MV-4-11 (cell line): ENCODE measurements around the gene SENP5.
A peak's percentile ranks its signal among the peaks of the same experiment; 100 is the strongest.

Source experiments
- DNase-seq: peaks from one replicate; lab custom pipeline; 2025; lab: John Stamatoyannopoulos, UW

SENP5 gene

GRCh38 chr3:196968233-196969133, 100.8 kb downstream of the SENP5 start, which contains the start of gene PIGZ:
Gene PIGZ, minus strand, starts transcription at chr3:196968833. Its CDS starts 16,802 bp downstream, at chr3:196952031.
- DNase-seq: no peak

GRCh38 chr3:196969134-196969659, 101.5 kb downstream of the SENP5 start:
- peak; percentile 38 for DNase-seq

DNA sequence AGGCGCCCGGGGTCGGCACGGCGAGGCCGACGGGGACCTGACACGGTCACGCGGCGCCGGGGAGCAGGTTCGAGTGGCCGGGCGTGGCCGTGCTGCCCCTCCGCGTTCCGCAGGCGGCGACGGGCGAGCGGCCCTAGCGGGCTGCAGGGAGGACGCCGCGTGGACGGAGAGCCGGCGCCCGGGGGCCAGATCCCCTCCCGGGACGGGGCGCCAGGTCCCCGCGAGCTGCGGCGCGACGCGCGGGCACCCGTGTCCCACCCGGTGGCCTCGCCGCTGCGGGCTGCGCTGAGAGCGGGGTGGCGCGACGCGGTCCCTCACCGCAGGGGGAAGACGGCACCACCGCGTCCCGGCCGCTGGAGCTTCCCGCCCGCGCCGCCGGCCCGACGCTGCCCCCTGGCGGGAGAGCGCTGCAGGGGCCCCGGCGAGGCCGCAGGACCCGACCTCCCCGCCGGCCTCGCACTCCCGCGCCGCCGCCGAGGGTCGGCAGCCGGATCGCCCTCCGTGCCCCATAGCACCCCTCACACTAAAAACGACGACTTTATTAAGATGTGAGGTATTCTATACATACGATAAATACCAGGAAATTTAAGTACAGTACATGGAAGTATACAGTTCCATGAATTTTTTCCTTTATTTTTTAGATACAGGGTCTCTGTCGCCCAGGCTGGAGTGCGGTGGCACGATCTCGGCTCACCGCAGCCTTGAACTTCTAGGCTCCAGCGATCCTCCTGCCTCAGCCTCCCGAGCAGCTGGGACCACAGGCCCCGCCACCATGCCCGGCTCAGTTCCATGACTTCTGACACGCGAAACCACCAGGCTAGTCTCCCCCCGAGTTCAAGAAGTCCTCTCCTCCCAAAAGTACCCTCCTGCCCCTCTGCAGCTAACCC, 102.2 kb downstream of the SENP5 start:
- peak; percentile 36 for DNase-seq

DNA sequence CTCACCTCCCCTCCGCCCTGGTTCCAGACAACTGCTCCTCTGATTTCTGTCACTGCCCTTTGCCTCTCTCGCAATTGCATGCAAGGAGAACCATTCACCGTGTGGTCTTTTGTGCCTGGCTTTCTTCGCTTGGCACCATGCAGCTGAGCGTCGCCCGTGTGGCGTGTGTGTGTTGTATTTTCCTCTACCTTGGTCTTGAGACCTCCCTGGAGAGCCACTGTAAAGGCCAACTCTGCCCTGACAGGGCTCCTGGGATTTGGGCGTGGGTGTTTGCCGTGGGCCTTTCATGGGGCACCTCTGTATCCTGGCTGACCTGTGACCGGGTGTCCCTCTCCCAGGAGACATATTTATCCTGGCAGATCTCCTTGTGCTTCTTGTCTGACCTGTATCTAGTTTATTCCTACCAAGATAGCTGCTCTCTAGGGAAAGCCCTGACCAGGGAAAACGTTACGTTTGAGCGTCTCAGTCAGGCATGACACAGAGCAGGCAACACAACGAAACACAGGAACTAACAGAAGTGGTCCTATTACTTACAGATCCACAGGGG, 102.9 kb downstream of the SENP5 start:
- DNase-seq: no peak

DNA sequence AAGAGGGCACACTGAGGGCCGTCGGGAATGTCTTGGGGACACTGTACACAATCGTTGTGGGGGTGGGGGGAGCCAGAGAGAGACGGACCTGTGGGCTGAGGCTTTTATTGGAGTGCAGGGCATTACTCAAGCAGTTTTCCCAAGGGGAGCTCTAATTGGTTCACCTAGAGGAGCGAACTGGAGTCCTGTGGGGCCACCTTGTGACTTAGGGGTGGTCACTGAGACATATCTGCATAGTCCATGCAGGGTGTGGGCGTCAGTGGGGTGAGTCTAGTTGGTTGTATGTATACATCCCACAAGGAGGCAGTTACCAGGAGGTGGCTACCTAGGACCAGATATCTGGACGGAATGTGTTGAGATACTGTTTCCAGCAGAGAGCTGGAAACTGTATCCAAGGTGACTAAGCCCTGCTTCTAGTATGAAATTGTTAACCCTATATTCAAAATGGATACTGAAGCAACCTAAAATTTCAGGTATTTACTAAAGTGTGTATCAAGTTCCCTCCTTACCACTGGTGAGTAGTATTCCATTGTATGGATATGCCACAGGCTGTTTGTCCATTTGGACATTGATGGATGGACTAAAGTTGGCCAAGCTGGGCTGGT, 103.5 kb downstream of the SENP5 start:
- DNase-seq: no peak

DNA sequence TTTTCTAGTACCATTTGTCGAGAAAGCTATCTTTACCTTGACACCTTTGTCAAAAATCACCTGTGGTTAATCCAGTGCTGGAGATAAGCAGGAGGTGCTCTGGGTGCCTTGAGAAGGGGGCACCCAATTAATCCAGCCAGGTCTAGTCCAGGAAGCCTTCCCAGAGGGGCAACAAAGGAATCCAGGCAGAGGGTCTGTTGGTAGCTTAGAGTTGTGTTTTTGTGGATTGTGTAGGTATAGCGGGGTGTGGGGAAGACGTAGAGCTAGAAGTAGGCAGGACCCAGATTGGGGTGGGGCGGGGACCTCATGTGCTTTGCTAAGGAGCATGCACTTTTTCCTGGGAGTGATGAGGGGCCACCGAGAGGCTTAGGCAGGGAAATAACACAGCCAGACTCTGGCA, 106.9 kb downstream of the SENP5 start:
- DNase-seq: no peak

DNA sequence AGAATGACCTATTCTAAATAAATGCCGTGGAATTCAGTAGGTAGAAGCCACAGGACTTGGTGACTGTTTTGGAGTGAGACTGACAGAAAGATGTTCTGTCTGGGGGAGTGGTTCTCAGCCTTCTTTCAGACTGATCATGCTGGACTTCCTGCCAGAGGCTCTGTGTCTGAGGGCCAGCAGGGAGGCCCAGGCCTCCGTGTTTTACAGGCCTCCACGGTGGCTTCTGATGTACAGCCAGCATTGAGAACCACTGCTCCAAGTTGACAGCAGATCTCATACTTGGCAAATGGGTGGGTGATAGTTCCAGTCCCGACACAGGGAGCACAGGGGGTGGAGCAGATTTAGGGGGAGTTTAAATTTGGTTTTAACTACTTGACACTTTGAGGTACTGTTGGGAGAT, 107.6 kb downstream of the SENP5 start:
- DNase-seq: no peak

DNA sequence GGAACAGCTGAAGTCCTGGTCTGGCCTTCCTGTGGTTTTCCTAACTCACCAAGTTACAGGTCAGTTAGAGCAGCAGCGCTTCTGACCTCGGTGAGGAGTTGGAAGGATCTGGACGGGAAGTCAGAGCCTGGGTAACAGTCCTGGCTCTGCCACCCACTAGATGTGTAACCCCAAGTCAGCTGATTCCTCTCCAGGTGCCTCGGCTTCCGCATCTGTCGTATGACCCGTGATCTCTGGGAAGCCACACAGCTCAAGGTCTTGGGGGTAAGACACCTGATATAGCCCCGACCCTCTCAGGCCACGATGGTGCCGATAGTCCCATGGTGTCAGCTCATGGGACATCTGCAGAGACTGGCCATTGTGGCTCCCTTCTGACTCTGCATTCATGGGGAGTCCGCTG, 109.2 kb downstream of the SENP5 start:
- no peak for DNase-seq

DNA sequence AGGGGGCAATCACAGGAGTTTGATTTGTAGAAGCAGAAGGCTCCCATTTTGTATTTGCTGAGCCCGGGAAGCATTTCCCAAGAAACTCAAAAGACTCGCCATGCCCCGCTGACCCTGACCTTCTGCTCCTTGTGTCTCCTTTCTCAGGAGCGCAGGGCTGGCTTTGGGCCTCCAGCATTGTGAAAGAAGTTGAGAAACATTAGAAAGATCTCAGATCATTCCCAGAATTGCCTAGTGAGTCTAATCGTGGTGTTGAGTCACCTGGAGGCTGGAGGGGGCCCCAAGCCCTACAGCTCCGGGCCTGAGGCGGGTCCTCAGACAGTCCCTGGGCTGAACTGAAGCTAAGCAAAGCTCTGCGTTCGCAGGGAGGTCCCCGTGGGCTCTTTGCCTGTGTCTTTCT, 111.8 kb downstream of the SENP5 start:
- peak; percentile 16 for DNase-seq

DNA sequence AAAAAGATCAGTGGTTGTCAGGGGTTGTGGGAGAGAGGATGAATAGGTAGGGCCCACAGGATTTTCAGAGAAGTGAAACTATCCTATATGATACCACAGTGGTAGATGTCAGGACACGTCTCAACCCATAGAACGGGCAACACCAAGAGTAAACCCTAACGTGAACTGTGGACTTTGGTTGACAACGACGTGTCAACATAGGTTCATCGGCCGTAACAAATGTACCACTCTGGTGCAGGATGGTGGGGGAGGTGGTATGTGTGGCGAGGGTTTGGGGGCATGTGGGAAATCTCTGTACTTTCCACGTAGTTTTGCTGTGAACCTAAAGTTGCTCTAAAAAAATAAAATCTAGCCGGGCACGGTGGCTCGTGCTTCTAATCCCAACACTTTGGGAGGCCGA, 113.9 kb downstream of the SENP5 start:
- peak; percentile 31 for DNase-seq

DNA sequence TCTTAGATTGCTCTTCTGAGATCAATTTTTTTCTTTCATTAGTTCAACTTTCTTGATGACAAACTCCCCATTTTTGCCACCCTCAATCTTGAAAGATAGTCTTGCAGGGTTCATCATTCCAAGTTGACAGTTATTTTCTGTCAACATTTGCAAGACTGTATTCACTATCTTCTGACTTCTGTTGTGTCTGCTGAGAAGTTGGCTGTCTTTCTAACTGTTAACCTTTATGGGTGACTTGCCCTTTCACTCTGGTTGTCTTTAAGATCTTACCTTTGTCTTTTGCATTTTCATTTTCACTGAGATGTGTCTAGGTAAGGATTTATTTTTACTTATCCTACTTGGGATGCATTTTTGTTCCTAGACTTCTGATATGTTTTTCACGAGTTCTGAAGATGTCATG, 115.5 kb downstream of the SENP5 start:
- no peak for DNase-seq
